HG03095 (cell line): ENCODE measurements around the gene TLCD2.
"Not testable (repeated sequence)": the region's sequence is repeated elsewhere in the genome, so short reads cannot be mapped to it uniquely, and the experiment has no call there.

Experiments used
- ATAC-seq: cut with Tn5 transposase; IDR thresholded peaks from one replicate; pipeline ENCODE4 v1.9.1; 2021; ENCODE audit warnings: moderate library complexity; ENCODE audit not compliant: unreplicated experiment

Gene TLCD2

DNA sequence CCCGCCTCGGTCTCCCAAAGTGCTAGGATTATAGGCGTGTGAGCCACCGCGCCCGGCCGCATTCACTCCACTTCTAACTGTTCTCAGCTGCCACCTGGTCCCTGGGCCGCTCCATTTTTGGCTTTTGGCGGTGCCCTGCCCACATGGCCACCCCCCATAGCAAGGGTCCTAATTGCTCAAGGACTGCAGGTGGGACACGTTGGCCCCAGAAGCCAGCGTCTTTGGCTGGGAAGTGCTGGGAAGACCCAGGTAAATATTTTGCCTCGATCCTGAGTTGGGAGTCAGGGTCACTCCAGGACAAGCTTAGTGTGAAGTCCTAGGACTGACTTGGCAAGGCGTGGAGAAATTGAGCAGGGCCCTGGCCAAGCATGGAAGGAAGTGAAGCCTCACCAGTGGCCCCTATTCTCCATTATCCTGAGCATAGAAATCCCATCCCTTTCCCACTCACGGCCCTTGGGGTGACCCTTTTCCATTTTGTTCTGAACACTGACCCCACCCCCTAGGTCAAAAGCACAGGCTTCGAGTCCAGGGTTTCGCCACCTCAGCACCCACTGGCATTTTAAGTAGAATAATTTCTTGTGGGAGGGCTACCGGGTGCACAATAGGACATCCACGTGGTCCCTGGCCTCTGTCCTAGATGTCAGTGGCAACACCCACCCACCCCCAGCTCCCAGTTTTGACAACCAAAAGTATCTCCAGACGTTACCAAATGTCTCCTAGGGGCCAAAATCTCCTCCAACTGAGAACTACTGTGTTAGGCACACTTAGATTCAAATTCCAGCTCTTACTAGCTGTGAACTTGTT lies 8.4 kb upstream of the TLCD2 start:
- no peak for ATAC-seq

DNA sequence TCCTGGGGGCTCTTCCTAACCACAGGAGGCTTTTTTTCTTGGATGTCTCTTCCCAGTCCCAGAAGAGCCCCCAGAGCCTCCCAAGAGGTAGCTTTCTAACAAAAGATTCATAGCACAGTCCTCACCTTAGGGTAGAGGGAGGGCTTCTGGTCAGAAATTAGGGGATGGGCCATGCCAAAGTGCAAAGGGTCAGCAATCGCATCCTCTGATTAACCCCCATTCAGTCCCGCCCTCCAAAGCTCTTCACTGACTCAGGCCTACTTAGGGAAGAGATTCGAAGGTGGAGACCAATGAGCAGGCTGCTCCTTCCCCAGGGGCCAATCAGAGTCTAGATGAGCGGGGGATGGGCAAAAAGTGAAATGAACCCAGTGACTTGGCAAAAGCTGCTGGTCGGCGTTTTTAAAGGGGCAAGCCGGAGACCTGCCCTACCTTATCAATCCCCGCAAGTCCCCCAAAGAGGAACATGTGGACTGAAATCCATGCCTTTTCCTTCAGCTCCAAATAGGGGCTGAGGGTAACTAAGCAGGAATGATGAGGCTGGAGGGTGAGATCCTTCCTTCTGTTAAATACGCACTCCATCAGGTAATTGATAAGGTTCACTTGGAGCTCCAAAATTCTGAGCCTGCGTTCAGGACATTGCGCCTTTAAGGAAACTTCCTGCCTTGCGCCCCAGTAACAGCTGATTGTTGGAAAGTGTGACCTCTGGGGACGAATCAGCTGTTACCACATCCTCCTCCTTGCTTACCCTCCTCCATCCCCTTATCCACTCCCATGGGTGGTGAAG lies 6.9 kb upstream of the TLCD2 start:
- ATAC-seq = peak; percentile 33

DNA sequence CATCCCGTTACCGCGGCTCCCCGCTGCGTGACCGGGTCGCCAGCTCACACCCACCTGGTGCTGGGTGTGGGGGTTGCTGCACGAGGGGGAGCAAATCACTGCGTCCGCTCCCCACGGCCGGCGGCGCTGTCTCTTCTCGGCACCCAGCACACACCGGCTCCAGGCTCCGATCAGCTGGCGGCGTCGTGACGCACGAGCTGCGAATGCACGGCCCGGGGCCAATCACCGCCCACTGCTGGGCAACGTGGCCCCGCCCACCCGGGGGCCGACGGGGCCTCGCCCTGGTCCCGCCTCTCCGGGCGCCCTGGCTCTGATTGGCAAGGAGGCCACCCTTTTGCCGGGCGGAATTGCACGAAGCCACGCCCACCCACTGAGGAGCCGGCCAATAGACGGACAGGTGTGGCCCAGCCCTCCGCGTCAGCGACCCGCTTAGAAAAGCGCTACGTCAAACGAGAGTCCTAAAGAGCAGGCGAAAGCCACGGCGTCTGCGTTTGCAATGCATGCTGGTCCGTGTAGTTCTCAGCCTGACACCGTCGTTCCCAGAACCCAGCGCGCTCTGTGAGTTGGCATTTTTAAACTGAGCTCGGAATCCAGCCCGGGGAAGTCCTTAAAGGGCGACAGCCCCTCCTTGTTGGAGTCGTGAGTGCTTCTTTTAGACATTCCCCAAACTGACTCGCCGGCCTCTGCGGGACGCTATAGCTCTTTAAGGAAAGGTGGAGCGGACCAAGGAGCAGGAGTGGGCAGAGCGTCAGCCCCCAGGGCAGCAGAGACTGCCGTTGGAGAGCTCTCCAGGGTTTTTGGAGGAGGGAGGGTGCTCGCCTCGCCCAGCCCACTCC lies 6.1 kb upstream of the TLCD2 start:
- ATAC-seq = peak; percentile 67

DNA sequence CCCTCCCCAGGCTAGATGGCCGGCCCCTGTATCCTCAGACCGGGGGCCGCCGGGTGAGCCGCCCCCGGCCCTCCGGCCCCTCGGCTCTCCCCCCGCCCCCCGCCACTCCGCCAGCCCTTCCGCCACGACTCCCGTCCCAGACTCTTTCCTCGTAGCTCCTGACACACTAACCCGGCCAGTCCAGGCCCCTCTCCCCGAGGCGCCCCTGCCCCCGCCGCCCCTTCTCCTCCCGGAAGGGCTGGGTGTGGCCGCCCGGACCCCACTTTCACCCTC lies 5.6 kb upstream of the TLCD2 start:
- no peak for ATAC-seq

DNA sequence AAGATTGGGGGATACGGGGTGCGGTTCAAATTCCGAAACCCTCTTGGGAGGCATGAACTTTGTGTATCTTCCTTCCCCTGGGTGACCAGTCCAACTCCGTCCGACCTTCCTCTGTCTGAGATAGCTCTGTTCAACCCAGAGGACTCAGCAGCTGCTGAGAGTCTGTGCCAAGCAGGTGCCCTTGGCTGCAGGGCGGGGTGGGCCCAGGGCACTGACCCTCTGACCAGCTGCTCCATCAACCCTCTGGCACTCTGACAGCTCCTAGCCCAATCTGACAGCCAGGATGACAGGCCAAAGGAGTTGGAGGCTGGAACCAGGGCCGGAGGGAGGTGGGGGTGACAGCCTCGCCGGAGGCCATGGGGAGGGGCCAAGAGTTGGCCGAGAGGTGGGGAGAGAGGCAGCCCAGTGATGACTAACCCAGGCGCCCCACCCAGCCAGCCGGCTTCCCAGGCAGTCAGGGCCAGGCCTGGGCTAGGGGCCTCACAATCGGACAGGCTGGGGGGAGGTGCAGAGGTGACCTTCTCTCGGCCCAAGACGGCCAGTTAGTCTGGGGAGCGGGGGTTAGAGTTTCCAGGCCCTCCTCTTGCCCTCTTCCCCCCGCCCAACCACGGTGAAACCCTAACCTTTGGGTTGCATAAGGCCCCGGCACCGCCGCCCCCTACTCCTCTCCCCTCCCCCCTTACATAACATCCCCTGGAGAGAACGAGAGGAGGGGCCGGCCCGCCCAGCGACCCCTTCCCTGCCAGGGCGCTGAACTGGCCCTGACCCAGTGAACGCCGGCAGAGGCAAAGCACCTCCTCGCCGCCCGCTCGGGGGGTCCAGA lies 5.0 kb upstream of the TLCD2 start:
- ATAC-seq = no peak

DNA sequence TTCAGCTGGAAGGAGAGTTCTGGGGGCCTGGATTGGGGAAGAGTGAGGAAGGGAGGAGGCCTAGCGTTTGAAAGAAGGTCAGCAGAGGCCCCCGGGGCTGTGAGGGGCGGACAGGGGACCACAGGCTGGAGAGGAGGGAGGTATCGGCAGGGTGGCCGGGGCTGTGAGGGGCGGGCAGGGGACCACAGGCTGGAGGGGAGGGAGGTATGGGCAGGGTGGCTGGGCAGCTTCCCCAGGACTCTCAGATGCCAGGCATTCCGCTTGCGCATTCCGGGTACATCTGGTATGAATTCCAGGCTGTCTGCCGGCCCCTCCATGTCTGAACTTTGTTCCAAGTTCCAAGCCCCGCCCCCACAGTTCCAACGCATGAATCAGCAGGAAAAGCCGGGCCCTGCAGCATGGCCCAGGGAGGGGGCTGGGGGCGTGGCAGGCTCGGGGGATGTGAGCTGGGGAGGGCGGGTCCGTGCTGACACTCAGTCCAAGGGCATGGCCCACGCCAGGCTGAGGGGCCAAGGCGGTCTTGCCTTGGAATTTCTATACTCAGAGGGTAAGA lies 4.3 kb upstream of the TLCD2 start:
- ATAC-seq = no peak

DNA sequence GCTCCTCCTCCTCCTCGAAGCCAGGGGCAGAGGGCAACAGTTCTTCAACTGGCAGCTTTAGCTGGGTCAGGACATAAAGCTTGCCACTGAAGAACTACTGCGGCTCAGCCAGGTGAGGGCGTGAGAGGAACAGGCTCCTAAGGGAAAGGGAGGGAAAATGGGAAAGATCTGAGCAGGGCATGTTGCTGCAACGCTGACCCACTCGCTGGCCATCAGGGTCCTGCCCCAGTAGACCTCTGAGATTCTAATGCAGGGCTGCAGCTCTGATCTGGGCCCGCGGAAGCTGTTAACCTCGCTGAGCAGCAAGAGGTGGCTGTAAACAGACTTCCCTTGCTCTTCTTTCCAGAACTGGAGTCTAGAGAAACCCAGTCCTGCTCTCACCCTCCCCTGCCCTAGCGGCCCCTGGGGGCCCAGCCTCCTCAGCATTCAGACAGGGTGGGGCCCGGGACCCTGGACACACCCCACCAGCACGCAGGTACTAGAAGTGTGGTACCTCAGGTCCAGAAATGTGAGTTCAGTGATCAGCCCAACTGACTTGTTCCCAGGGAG lies 3.8 kb upstream of the TLCD2 start:
- ATAC-seq = no peak

DNA sequence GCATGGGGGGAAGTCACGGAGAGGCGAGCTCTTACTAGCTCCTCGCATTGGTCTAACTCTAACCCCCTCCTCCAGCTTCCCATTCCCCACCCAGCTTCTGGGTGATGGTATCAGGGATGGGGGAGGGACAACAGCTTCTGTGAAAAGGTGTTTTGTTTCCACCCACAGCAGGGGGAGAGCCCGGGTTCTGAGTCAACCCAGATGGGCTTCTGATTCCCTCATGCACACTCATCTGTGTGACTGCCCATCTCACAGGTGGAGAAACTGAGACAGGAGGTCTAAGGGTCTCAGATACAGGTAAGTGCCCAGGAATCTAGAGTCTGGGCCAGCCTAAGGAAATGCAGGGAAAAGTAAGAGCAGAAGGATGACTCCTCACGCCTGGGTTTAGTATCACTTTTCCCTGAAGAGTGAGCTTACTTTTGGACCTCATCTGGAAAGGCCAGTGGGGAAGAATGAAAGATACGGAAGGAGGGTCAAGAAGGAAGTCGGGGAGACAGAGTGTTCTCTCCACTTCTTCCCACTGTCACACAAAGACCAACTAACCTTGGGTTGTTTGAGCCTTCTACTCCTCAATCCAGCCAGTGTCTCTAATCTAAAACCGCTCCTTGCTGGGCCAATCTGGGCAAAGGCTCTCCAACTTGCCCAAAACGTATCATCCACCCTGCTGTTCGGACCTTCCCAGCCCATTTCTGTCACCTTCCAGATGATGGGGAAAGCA lies 3.1 kb upstream of the TLCD2 start:
- no peak for ATAC-seq

DNA sequence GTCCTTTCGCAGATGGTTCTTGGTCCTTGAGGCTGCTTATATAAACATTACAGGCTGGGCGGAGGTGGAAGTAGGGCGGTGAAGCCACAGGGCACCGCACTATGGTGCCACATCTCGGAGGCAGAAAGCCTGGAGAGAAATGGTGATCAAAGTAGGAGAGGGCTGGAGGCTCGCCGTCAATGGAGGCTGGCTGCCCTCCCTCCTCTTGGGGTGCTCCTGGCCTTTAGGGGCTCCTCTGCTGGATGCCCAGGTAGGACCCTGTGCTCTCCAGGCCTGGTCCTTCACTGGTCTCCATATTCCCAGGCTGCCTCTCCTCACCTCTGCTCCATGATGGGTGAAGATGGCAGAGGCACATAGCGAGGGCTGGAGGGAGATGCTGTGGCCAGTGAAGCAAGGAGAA lies 2.1 kb upstream of the TLCD2 start:
- no peak for ATAC-seq

DNA sequence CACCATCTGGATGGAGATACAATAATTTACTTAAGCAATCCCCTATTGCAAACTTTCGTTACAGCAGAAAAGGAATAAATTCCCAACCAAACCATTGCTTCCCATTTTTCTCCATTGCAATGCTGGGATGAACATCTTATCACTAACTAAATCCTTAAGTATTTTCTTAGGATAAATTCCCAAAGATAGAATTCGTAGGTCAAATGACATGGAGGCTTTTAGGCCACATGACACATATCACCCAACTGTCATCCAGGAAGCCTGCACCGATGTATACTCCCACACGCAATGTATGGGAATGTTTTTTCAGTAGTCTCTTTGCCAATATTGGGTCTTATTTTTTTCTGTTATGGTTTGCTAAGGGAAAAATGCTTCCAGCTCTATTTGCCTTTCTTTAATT lies 1.6 kb upstream of the TLCD2 start:
- no peak for ATAC-seq

DNA sequence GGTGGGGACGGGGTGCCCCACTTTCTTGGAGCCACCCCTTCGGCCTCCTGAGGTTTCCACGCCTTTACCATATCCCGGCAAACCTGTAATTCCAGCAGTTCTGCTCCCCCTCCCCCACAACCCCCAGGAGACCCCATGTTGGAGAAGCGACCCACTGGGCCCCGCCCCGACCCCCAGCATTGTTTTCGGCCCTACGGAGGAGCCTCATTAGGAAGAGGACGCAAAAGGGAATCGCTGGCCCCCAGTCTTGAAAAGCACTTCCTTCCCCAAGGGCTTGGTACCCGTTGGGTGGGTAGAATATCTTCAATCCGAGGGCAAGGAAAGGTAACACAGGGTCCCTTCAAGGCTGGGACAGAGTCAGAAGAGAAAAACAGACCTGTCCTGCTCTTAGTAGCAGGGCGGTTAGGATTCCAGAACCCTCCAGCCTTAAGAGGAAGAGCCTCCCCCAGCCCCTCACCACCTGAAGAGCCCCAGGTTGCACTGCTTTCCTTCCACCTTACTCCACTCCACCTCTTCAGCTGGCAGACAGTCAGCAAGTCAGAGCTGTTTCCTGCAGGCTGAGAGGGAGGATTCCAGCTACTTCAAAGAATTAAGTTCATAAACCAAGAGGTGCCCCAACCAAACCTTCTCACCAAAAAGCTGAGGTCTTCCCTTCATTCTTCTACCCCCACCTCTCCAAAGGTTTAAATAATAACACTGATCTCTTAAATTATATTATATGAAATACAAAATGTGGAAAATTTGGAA lies 803 bp upstream of the TLCD2 start:
- no peak for ATAC-seq

DNA sequence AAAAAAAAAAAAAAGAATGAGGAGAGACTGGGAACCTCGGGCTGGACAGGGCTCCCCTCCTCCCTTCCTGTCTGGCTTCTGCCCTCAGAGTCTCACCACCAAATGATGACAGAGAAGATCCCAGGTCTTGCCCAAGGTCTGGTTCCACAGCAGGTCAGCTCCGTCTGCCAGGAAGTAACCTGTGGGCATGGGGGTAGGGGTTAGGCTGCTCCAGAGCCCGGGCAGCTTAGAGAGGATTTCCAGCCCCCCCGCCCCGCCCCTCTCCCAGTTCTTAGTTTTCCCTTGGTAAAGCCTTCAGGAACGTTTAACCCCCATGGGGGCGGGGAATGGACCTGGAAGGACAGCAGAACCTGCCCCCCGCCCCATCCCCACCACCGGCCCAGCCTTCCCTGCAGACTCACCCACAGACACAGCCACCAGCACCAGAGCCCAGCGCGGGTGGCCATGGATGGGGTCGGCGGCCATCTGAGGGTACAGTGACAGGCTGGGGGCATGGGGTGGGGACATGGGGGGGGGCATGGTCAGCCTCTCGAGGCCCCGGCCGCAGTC lies 700 bp downstream of the TLCD2 start:
- no peak for ATAC-seq

DNA sequence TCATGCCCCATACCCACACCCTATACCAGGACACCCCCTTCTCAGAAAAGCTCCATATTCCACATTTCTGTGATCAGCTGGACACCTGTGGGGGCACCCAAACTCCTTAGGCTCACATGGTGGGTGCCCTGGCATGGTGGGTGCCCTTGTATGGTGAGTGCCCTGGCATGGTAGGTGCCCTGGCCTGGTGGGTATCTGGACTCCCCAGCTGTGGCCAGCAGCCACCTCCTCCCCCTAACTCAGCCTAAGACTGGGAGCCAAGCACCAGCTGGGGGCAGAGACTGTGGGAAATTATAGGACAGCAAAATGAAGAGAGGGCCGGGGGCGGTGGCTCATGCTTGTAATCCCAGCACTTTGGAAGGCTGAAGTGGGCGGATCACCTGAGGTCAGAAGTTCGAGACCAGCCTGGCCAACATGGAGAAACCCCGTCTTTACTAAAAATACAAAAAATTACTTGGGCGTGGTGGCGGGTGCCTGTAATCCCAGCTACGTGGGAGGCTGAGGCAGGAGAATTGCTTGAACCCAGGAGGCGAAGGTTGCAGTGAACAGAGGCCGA lies 1.3 kb downstream of the TLCD2 start:
- ATAC-seq = not testable (repeated sequence)

DNA sequence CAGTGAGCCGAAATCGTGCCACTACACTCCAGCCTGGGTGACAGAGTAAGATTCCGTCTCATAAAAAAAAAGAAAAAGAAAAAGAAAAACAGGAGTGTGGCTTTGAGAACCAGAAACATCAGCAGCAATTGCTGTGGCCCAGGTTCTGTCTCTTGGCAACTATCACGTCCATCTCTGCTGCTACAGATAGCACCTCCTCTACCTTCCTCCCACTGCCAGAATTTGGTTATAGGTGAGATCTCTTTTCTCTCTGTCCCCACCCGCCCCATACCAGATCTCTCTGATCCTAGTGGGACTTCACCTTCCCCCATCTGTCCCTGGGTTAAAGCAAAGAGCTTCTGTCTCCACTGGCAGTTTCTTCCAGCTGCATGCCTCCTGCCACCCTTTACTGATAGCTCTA lies 3.1 kb downstream of the TLCD2 start:
- no peak for ATAC-seq

DNA sequence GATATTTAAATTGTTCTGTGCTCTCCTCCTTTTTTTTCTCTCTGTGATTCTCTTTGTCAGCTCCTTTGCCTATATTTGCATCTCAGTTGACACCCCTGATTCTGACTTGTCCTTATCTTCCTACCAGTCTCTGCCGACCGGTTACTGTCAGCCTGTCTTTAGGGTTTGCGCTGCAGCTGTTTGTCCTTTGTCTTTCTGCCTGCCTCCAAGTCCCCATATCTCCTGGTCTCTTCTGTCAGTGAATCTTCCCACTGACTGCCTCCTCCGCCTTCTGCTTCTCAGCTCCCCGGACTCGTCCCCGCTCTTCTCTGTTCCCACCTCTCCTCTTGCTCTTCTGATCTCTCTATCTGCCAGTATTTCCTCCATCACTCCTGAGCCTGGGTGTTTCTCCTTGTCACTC lies 5.2 kb downstream of the TLCD2 start:
- no peak for ATAC-seq

DNA sequence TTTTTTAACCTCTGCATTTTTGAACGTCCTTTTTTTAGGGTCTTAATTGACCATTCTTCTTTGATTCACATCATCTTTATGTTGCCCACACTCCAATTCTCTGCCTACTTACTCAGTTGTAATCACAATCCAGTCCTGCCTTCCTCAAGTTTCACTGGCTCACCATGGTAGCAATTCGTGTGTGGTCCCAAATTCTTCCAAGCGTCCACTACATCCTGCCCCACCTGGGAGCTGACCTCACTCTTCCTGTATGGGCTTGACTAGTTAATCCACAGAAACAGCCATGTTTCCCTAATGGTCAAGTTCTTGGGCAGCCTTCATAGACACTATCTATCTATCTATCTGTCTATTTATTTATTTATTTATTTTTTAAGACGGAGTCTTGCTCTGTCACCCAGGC lies 7.1 kb downstream of the TLCD2 start:
- no peak for ATAC-seq

DNA sequence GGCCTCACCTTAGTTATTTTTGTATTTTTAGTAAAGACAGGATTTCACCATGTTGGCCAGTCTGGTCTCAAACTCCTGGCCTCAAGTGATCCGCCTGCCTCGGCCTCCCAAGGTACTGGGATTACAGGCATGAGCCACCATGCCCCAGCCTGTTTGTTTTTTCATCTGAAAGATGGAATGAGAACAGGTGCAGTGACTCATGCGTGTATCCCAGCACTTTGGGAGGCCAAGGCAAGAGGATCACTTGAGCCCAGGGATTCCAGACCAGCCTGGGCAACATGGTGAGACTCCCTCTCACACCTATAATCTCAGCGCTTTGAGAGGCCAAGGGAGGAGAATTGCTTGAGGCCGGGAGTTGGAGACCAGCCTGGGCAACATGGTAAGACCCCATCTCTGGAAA lies 10.3 kb downstream of the TLCD2 start:
- ATAC-seq = not testable (repeated sequence)

DNA sequence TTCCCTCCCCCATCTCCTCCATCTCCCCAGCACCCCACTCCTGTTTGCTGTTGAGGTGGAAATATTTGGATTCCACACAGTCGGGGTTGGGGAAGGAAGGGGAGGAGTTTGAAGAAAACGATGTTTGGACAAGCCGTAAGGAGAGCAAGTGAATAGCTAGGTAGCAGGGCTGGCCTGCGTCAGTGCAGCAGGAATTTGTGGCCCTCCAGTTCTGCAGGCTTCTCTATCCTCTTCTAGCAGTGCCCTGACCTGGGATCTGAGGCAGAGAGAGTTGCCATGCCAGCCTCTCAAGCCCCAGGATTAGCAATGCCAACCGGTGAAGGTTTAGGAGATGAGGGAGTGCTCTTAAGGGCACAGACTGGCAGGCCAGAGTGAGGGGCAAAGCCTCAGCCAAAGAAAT lies 12.5 kb downstream of the TLCD2 start:
- no peak for ATAC-seq
